ENCODE data around the gene TMEM245.

DNA sequence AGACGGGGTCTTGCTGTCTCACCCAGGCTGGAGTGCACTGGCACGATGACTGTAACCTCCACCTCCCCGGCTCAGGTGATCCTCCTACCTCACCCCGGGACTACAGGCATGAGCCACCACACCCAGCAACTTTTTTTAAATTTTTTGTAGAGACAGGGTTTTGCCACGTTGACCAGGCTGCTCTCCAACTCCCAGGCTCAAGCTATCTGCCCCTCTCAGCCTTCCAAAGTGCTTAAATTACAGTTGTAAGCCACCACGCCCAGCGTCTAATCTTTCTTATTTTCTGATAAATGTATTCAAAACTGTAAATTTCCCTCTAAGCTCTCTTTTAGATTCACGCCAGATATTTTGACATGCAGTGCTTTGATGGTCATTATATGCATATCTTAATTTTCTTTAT, 37.0 kb upstream of the TMEM245 start:
- TF ChIP-seq CTCF (conservative IDR thresholded peaks at IDR 0.05; ENCODE audit: low read depth, low read length) (no peak), EZH2 (IDR thresholded peaks at IDR 0.05; ENCODE audit: borderline replicate concordance, low read depth, low read length, poor library complexity, severe bottlenecking) (no peak)
